WTC11 (cell line): ENCODE measurements around the gene ELOA. TPM values are rescaled to one million over a fixed set of nuclear protein-coding genes. Genes with fewer than 3 reads are reported as not detected.
A peak's percentile ranks its signal among the peaks of the same experiment; 100 is the strongest.

Experiments
- ATAC-seq: fragments of 200-7000 bp; cut with Tn5 transposase; 2 replicates; pipeline ENCODE4 v1.10.0; 2021; ENCODE audit warnings: mild to moderate bottlenecking, moderate library complexity
- CTCF ChIA-PET: fragments of 300-600 bp; sonication (Branson Sonifier 250); formaldehyde crosslinking; loops from one replicate; lab custom pipeline; 2021; ENCODE audit warnings: antibody characterized with exemption; lab: Charles Lee
- POLR2A ChIA-PET: fragments of 350-600 bp; sonication (Branson Sonifier 250); formaldehyde crosslinking; loops from one replicate; lab custom pipeline; 2021; ENCODE audit warnings: antibody characterized with exemption; lab: Charles Lee
- DNase-seq: peaks from one replicate; pipeline ENCODE4 v3.0.0; 2021; ENCODE audit warnings: low spot score
- H3K27ac Mint-ChIP-seq: 2 replicates; pipeline ENCODE4 v1.8.0; 2021; ENCODE audit warnings: mixed read lengths
- H3K27me3 Mint-ChIP-seq: 2 replicates; pipeline ENCODE4 v1.8.0; 2021; ENCODE audit warnings: low read depth, mild to moderate bottlenecking, moderate library complexity, mixed read lengths
- H3K36me3 Mint-ChIP-seq: 2 replicates; pipeline ENCODE4 v1.8.0; 2021; ENCODE audit warnings: mixed read lengths
- H3K4me1 Mint-ChIP-seq: 2 replicates; pipeline ENCODE4 v1.8.0; 2022; ENCODE audit warnings: mixed read lengths
- H3K4me3 Mint-ChIP-seq: 2 replicates; pipeline ENCODE4 v1.8.0; 2021; ENCODE audit warnings: mild to moderate bottlenecking, moderate library complexity, mixed read lengths
- H3K9me3 Mint-ChIP-seq: 2 replicates; pipeline ENCODE4 v1.8.0; 2021; ENCODE audit warnings: mixed read lengths
- AR ChIP-seq: fragments of 250-450 bp; sonication (Bioruptor Pico); IDR thresholded peaks from 2 replicates; pipeline ENCODE4 v1.9.0; 2021; ENCODE audit warnings: mild to moderate bottlenecking
- ATF3 ChIP-seq: sonication (generic); formaldehyde crosslinking; conservative IDR thresholded peaks from 2 replicates; pipeline ENCODE4 v1.8.1; 2022; ENCODE audit warnings: mild to moderate bottlenecking, missing genetic modification reagents
- CTCF ChIP-seq: fragments of 200-600 bp; IDR thresholded peaks from 2 replicates; pipeline ENCODE4 v1.8.0; 2022; ENCODE audit warnings: antibody characterized with exemption
- EMX1 ChIP-seq: fragments of 250-450 bp; sonication (Bioruptor Pico); IDR thresholded peaks from 2 replicates; pipeline ENCODE4 v1.8.0; 2021; ENCODE audit warnings: mild to moderate bottlenecking
- FOXK1 ChIP-seq: sonication (generic); formaldehyde crosslinking; IDR thresholded peaks from 2 replicates; pipeline ENCODE4 v1.8.0; 2022; ENCODE audit warnings: mild to moderate bottlenecking, moderate library complexity, missing genetic modification reagents
- GTF2I ChIP-seq: fragments of 250-450 bp; sonication (Bioruptor Pico); conservative IDR thresholded peaks from 2 replicates; pipeline ENCODE4 v1.4.0; 2021; ENCODE audit warnings: mild to moderate bottlenecking
- IRF2 ChIP-seq: sonication (generic); formaldehyde crosslinking; IDR thresholded peaks from 2 replicates; pipeline ENCODE4 v1.8.0; 2022; ENCODE audit warnings: low read depth, missing genetic modification reagents, borderline replicate concordance
- MLX ChIP-seq: sonication (generic); formaldehyde crosslinking; IDR thresholded peaks from 2 replicates; pipeline ENCODE4 v1.8.1; 2023; ENCODE audit warnings: mild to moderate bottlenecking, missing genetic modification reagents, moderate library complexity
- NFATC4 ChIP-seq: fragments of 250-450 bp; sonication (Bioruptor Pico); IDR thresholded peaks from 2 replicates; pipeline ENCODE4 v1.9.0; 2021; ENCODE audit warnings: mild to moderate bottlenecking
- NFYB ChIP-seq: sonication (generic); formaldehyde crosslinking; conservative IDR thresholded peaks from 2 replicates; pipeline ENCODE4 v1.8.0; 2022; ENCODE audit warnings: low read depth, missing genetic modification reagents
- NR1H2 ChIP-seq: sonication (generic); formaldehyde crosslinking; IDR thresholded peaks from 2 replicates; pipeline ENCODE4 v1.9.0; 2021; ENCODE audit warnings: mild to moderate bottlenecking, moderate library complexity, missing genetic modification reagents
- NR2C2 ChIP-seq: sonication (generic); formaldehyde crosslinking; IDR thresholded peaks from 2 replicates; pipeline ENCODE4 v1.8.0; 2022; ENCODE audit warnings: mild to moderate bottlenecking, missing genetic modification reagents
- NR3C1 ChIP-seq: sonication (generic); formaldehyde crosslinking; conservative IDR thresholded peaks from 2 replicates; pipeline ENCODE4 v1.8.1; 2023; ENCODE audit warnings: low read depth, mild to moderate bottlenecking, missing genetic modification reagents
- TEAD1 ChIP-seq: sonication (generic); formaldehyde crosslinking; IDR thresholded peaks from 2 replicates; pipeline ENCODE4 v1.8.0; 2022; ENCODE audit warnings: mild to moderate bottlenecking, missing genetic modification reagents
- TEAD4 ChIP-seq: sonication (generic); formaldehyde crosslinking; IDR thresholded peaks from 2 replicates; pipeline ENCODE4 v1.8.0; 2022; ENCODE audit warnings: mild to moderate bottlenecking, missing genetic modification reagents
- TP53 ChIP-seq: sonication (generic); formaldehyde crosslinking; IDR thresholded peaks from 2 replicates; pipeline ENCODE4 v1.8.1; 2023; ENCODE audit warnings: mild to moderate bottlenecking, missing genetic modification reagents
- USF1 ChIP-seq: sonication (generic); formaldehyde crosslinking; IDR thresholded peaks from 2 replicates; pipeline ENCODE4 v1.8.0; 2022; ENCODE audit warnings: mild to moderate bottlenecking, missing genetic modification reagents
- USF2 ChIP-seq: sonication (generic); formaldehyde crosslinking; IDR thresholded peaks from 2 replicates; pipeline ENCODE4 v1.8.1; 2023; ENCODE audit warnings: mild to moderate bottlenecking, missing genetic modification reagents, moderate library complexity
- ZNF532 ChIP-seq: fragments of 250-450 bp; sonication (Bioruptor Pico); IDR thresholded peaks from 2 replicates; pipeline ENCODE4 v1.9.0; 2021; ENCODE audit warnings: mild to moderate bottlenecking, borderline replicate concordance
- total RNA-seq: library from RNA; stranded (reverse); gene quantifications from 3 replicates; pipeline ENCODE4 v1.2.3, GENCODE V29; 2021

Gene ELOA
- total RNA-seq, 1 experiment from 2014 or later, result 45.1 TPM

- peaks cover 89% of the 10 kb centered on the region for H3K36me3 Mint-ChIP-seq
- H3K4me1 Mint-ChIP-seq, result peaks cover 38% of the 10 kb centered on the region
- ATAC-seq (no peak), DNase-seq (no peak)
- CTCF ChIA-PET, result interaction anchor here (0.6 to 2.4 kb wide), 6 partner anchors 20 to 831 kb away, joined by 3 to 12 read pairs (median 4); no protein-coding TSS in a partner anchor
- no peak overlapping the region for H3K4me3 Mint-ChIP-seq
- TF ChIP-seq FOXK1 (CRISPR knock-in tag) (no peak), TEAD4 (CRISPR knock-in tag) (no peak), USF1 (no peak), TEAD1 (CRISPR knock-in tag) (no peak), ZNF532 (CRISPR knock-in tag) (0 out of 2 replicates have a peak, but pooled peaks have one; percentile 57), NR2C2 (CRISPR knock-in tag) (no peak), NFATC4 (0 out of 2 replicates have a peak, but pooled peaks have one; percentile 4)
- peak overlapping the region; percentile 78 for H3K27ac Mint-ChIP-seq
- no peaks in the 10 kb centered on the region for H3K9me3 Mint-ChIP-seq
- no peaks in the 10 kb centered on the region for H3K27me3 Mint-ChIP-seq
- POLR2A ChIA-PET, result interaction anchor here (0.9 kb wide), 1 partner anchor 100 kb away, joined by 3 read pairs; no protein-coding TSS in a partner anchor
Observed at GRCh38 chr1:23698466-23698865, 44.8 kb upstream of the ELOA start.

- Mint-ChIP-seq H3K4me3 (no peak overlapping the region), H3K36me3 (peaks cover 81% of the 10 kb centered on the region), H3K4me1 (peaks cover 27% of the 10 kb centered on the region), H3K9me3 (no peaks in the 10 kb centered on the region), H3K27me3 (no peaks in the 10 kb centered on the region), H3K27ac (peak overlapping the region; percentile 83)
- POLR2A ChIA-PET, result interaction anchor here (0.5 to 1.2 kb wide), 4 partner anchors 34 to 1156 kb away, joined by 3 to 6 read pairs (median 3); no protein-coding TSS in a partner anchor
- no peak for DNase-seq
- ATAC-seq, result peak; percentile 6; the same call in 1 of the 2 replicates
- CTCF ChIA-PET, result interaction anchor here (0.6 to 2.4 kb wide), 6 partner anchors 8 to 154 kb away, joined by 3 to 12 read pairs (median 4); partner anchors contain the start of gene RPL11
- TF ChIP-seq TP53 (CRISPR knock-in tag) (no peak), USF2 (no peak), NFYB (CRISPR knock-in tag) (no peak), ATF3 (CRISPR knock-in tag) (no peak), NFATC4 (no peak), NR1H2 (CRISPR knock-in tag) (no peak), IRF2 (CRISPR knock-in tag) (no peak), GTF2I (no peak), CTCF (no peak), EMX1 (CRISPR knock-in tag) (no peak), AR (CRISPR knock-in tag) (no peak), MLX (CRISPR knock-in tag) (no peak), NR3C1 (CRISPR knock-in tag) (no peak)
Observed at GRCh38 chr1:23699280-23700179, 43.7 kb upstream of the ELOA start.
